Astrocyte of the cerebellum (primary cell): Measurements from ENCODE around the gene ARFIP2.

Experiments used
- DNase-seq: peaks from one replicate; pipeline ENCODE4 v3.0.0-alpha.2; 2011; ENCODE audit warnings: low read depth
- H3K4me3 ChIP-seq: 2 replicates; pipeline ENCODE4 v1.5.1; 2011; ENCODE audit warnings: mild to moderate bottlenecking, low read depth, low read length, moderate library complexity
- CTCF ChIP-seq: IDR thresholded peaks from 2 replicates; pipeline ENCODE4 v1.5.1; 2012; ENCODE audit warnings: low read length, low read depth, moderate library complexity, mild to moderate bottlenecking; ENCODE audit errors: missing control alignments
- in situ Hi-C: cut with HindIII; loops from 2 replicates; pipeline ENCODE4 v1.10.0; 2017; ENCODE audit warnings: low sequenced_read_pairs

ARFIP2 gene

GRCh38 chr11:6485661-6486060 is 4.5 kb upstream of the ARFIP2 start:
- no peak overlapping the region for H3K4me3 ChIP-seq
- no peak for DNase-seq
- no peak for TF ChIP-seq CTCF
- in situ Hi-C loops, result no loop called here

GRCh38 chr11:6483015-6483414 is 1.9 kb upstream of the ARFIP2 start:
- DNase-seq, result no peak
- TF ChIP-seq CTCF, result no peak
- H3K4me3 ChIP-seq, result no peak overlapping the region
- in situ Hi-C loops, result no loop called here

- H3K4me3 ChIP-seq, result peak overlapping the region; percentile 86
- no peak for TF ChIP-seq CTCF
- DNase-seq, result no peak
- in situ Hi-C loops, result no loop called here
These were observed 1.3 kb upstream of the ARFIP2 start for GRCh38 chr11:6482441-6482840.

- DNase-seq, result no peak
- TF ChIP-seq CTCF, result no peak
- peak overlapping the region; percentile 86 for H3K4me3 ChIP-seq
- in situ Hi-C loops, result no loop called here
These were observed 769 bp upstream of the ARFIP2 start for GRCh38 chr11:6481924-6482275.

- peak overlapping the region; percentile 86 for H3K4me3 ChIP-seq
- in situ Hi-C loops, result no loop called here
- DNase-seq, result no peak
- no peak for TF ChIP-seq CTCF
These were observed 724 bp downstream of the ARFIP2 start for GRCh38 chr11:6480299-6480914.

- H3K4me3 ChIP-seq, result no peak overlapping the region
- in situ Hi-C loops, result no loop called here
- no peak for TF ChIP-seq CTCF
- no peak for DNase-seq
These were observed 4.6 kb downstream of the ARFIP2 start for GRCh38 chr11:6476571-6476970.

GRCh38 chr11:6475936-6476335 is 5.2 kb downstream of the ARFIP2 start:
- no peak for DNase-seq
- no peak overlapping the region for H3K4me3 ChIP-seq
- in situ Hi-C loops, result no loop called here
- no peak for TF ChIP-seq CTCF
